Hepatocyte (in vitro differentiated cells): ENCODE results near the gene CARD11. TPM values are rescaled to one million over a fixed set of nuclear protein-coding genes. Genes with fewer than 3 reads are reported as not detected.

Experiments
- DNase-seq: peaks from one replicate; pipeline ENCODE4 v3.0.0-alpha.2; 2016; ENCODE audit warnings: low spot score
- H2AFZ ChIP-seq: fragments of 200-600 bp; sonication (generic); 2 replicates; pipeline ENCODE4 v1.6.0; 2016; ENCODE audit warnings: antibody characterized with exemption, mild to moderate bottlenecking
- H3K27ac ChIP-seq: fragments of 200-600 bp; sonication (generic); 2 replicates; pipeline ENCODE4 v1.5.1; 2016; ENCODE audit warnings: mild to moderate bottlenecking
- H3K27me3 ChIP-seq: fragments of 200-600 bp; sonication (generic); 2 replicates; pipeline ENCODE4 v1.6.1; 2016
- H3K36me3 ChIP-seq: fragments of 200-600 bp; sonication (generic); replicated peaks from 2 replicates; pipeline ENCODE4 v1.5.1; 2016; ENCODE audit warnings: low read depth; ENCODE audit not compliant: insufficient read depth
- H3K4me1 ChIP-seq: fragments of 200-600 bp; sonication (generic); 2 replicates; pipeline ENCODE4 v1.5.1; 2016; ENCODE audit warnings: mild to moderate bottlenecking, moderate library complexity; ENCODE audit not compliant: insufficient read depth
- H3K4me2 ChIP-seq: fragments of 200-600 bp; sonication (generic); 2 replicates; pipeline ENCODE4 v1.6.0; 2016
- H3K4me3 ChIP-seq: fragments of 200-600 bp; sonication (generic); 2 replicates; pipeline ENCODE4 v1.5.1; 2016; ENCODE audit warnings: mild to moderate bottlenecking
- H3K79me2 ChIP-seq: fragments of 200-600 bp; sonication (generic); 2 replicates; pipeline ENCODE4 v1.6.0; 2017; ENCODE audit warnings: mild to moderate bottlenecking
- H3K9me2 ChIP-seq: fragments of 200-600 bp; sonication (generic); replicated peaks from 2 replicates; pipeline ENCODE4 v1.6.0; 2017; ENCODE audit warnings: mild to moderate bottlenecking; ENCODE audit not compliant: insufficient read depth
- H3K9me3 ChIP-seq: fragments of 200-600 bp; sonication (generic); 2 replicates; pipeline ENCODE4 v1.5.1; 2016; ENCODE audit warnings: low read depth, mild to moderate bottlenecking
- H4K20me1 ChIP-seq: fragments of 200-600 bp; sonication (generic); 2 replicates; pipeline ENCODE4 v1.6.0; 2016; ENCODE audit warnings: mild to moderate bottlenecking; ENCODE audit not compliant: insufficient read depth, poor library complexity, severe bottlenecking
- EZH2 ChIP-seq: fragments of 200-600 bp; sonication (generic); IDR thresholded peaks from 2 replicates; pipeline ENCODE4 v1.6.1; 2016; ENCODE audit warnings: antibody characterized with exemption, mild to moderate bottlenecking, borderline replicate concordance
- EZH2phosphoT487 ChIP-seq: fragments of 200-600 bp; sonication (generic); IDR thresholded peaks from one replicate; pipeline ENCODE4 v1.6.1; 2018; ENCODE audit warnings: antibody characterized with exemption, mild to moderate bottlenecking, low read depth, moderate library complexity; ENCODE audit not compliant: unreplicated experiment, severe bottlenecking
- WGBS: methylation state at CpG from one replicate; pipeline ENCODE4 v1.1.6; 2016; ENCODE audit warnings: low lambda C conversion rate; ENCODE audit errors: missing lambda C conversion rate; 5-methylcytosine and 5-hydroxymethylcytosine counted together
- polyA plus RNA-seq: library from polyadenylated mRNA; unstranded; fragments of >200 nt; fragmentation: Nextera tagmentation; extraction: Ambion mirVana; gene quantifications from 2 replicates; pipeline ENCODE4 v1.2.1, GENCODE V29; 2016
- total RNA-seq: library from RNA; depleted of rRNA; stranded (reverse); fragments of >200 nt; gene quantifications from 2 replicates; pipeline ENCODE4 v1.2.3, GENCODE V29; 2014
- TF ChIP-seq, protein P1 (sequence below): fragments of 200-600 bp; sonication (generic); IDR thresholded peaks from 2 replicates; pipeline ENCODE4 v1.5.1; 2016; ENCODE audit warnings: antibody characterized with exemption, mild to moderate bottlenecking; ENCODE audit not compliant: poor library complexity

CARD11 gene
- total and polyA plus RNA-seq, 2 experiments from 2014 or later, result 9.6 to 10.9 TPM

DNA sequence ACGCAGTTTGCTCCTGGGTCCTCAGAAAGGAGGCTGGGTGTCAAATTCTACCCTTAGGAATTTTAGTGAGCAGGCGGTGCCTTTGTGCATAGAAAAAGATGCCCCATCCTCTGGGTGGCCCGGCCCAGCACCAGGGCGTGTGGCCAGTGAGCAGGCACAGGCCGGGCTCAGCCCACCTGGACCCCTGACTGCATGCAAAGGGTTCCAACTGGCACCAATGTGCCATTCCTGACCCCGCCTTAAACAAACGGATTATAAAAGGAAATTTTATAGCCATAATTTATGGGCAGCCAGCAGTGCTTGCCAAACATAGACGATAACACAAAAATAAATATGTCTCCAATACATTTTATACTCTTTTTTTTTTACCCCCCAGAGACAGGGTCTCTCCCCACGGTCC, 159.5 kb downstream of the CARD11 start:
- 76% methylated on average over 9 of the region's 9 CpGs for WGBS
- Histone ChIP-seq H3K9me3 (no peaks in the 10 kb centered on the region), H3K79me2 (no peaks in the 10 kb centered on the region), H3K27me3 (no peaks in the 10 kb centered on the region), H3K4me2 (no peak overlapping the region), H3K4me1 (no peaks in the 10 kb centered on the region), H3K4me3 (no peak overlapping the region), H3K9me2 (no peaks in the 10 kb centered on the region), H4K20me1 (no peaks in the 10 kb centered on the region), H2AFZ (no peak overlapping the region), H3K36me3 (no peaks in the 10 kb centered on the region), H3K27ac (no peak overlapping the region)
- DNase-seq, result no peak
- TF ChIP-seq EZH2phosphoT487 (no peak), EZH2 (no peak)
- TF ChIP-seq, protein P1, sequence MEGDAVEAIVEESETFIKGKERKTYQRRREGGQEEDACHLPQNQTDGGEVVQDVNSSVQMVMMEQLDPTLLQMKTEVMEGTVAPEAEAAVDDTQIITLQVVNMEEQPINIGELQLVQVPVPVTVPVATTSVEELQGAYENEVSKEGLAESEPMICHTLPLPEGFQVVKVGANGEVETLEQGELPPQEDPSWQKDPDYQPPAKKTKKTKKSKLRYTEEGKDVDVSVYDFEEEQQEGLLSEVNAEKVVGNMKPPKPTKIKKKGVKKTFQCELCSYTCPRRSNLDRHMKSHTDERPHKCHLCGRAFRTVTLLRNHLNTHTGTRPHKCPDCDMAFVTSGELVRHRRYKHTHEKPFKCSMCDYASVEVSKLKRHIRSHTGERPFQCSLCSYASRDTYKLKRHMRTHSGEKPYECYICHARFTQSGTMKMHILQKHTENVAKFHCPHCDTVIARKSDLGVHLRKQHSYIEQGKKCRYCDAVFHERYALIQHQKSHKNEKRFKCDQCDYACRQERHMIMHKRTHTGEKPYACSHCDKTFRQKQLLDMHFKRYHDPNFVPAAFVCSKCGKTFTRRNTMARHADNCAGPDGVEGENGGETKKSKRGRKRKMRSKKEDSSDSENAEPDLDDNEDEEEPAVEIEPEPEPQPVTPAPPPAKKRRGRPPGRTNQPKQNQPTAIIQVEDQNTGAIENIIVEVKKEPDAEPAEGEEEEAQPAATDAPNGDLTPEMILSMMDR, result no peak

DNA sequence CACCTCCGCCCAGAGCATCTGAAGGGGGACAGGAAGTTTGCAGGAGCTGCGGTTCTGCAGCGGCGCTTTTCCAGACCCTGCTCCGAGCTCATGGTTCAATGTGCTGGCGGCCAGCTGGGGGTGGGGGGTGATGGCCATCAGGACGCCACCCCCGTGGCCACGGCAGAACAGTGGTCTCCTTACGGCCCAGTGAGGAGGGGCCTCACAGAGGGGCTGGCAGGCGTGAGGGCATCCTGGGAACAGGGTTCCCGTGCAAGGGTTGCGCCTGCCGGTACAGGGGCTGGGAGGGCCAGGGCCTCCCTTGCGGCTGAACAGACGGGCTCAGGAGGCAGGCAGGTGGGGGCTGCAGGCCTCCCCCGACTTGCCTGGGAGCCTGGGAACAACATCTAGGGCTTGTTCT, 160.6 kb downstream of the CARD11 start:
- Histone ChIP-seq H3K4me3 (no peak overlapping the region), H3K36me3 (no peaks in the 10 kb centered on the region), H2AFZ (no peak overlapping the region), H4K20me1 (no peaks in the 10 kb centered on the region), H3K4me1 (no peaks in the 10 kb centered on the region), H3K4me2 (no peak overlapping the region), H3K9me2 (no peaks in the 10 kb centered on the region), H3K27me3 (no peaks in the 10 kb centered on the region), H3K9me3 (no peaks in the 10 kb centered on the region), H3K27ac (no peak overlapping the region), H3K79me2 (no peaks in the 10 kb centered on the region)
- DNase-seq, result no peak
- WGBS, result 91% methylated on average over 14 of the region's 17 CpGs
- TF ChIP-seq, protein P1, result no peak
- no peak for TF ChIP-seq EZH2
- TF ChIP-seq EZH2phosphoT487, result no peak

DNA sequence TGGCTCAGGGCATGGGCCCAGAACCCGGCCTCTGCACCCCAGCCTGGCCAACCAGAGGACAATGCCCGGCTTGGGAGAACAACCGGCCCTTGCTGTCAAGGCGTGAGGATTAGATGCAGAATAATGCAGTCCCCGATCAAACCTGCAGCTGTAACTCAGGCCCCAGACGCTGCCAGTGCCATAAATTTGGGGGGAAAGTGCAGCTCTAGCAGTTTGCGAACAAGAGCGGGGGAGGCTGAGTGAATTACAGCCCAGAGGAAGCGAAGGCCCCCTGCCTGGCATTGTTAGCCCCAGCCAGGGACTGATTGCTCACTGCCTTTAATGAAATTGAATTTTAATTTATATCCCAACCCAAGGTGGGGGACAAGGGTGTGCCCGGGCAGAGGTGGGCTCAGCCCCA, 161.6 kb downstream of the CARD11 start:
- Histone ChIP-seq H3K4me1 (no peaks in the 10 kb centered on the region), H3K36me3 (no peaks in the 10 kb centered on the region), H3K79me2 (no peaks in the 10 kb centered on the region), H3K4me2 (no peak overlapping the region), H3K27ac (no peak overlapping the region), H3K27me3 (no peaks in the 10 kb centered on the region), H3K9me3 (no peaks in the 10 kb centered on the region), H3K4me3 (no peak overlapping the region), H3K9me2 (no peaks in the 10 kb centered on the region), H4K20me1 (no peaks in the 10 kb centered on the region), H2AFZ (no peak overlapping the region)
- TF ChIP-seq, protein P1, result no peak
- TF ChIP-seq EZH2, result no peak
- TF ChIP-seq EZH2phosphoT487, result no peak
- DNase-seq, result no peak
- WGBS, result 84% methylated on average over 10 of the region's 10 CpGs

DNA sequence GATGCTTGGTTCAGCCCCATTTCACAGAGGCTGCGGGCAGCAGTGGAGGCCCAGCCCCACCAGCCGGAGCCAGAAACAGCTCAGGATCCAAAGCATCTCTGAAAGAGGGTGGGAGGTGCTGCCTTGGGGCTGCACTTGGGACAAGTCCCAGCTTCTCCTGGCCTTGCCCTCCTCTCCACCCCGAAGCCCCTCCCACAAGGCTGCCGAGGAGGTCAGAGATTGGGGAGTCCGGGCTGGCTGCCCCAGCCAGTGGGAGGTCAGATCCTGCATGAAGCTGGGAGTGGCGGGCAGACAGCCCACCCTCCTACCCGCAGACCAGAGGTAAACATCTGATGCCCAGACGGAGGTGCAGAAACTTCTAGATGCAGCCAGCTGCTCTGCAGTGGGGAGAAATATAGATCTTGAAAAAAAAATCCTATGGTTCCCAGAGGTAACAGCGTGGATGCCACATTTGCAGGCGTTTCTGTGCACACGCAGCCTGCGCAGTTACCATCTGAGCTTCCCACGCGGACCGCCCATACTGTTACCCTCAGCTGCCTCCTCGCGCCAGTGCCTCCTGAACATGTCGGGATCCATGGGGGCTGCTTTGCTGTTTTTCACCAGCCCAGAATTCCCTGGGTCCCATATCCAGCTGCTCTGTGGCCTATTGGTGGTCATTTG, 162.7 kb downstream of the CARD11 start:
- DNase-seq, result no peak
- H3K4me3 ChIP-seq, result no peak overlapping the region
- H3K4me2 ChIP-seq, result no peak overlapping the region
- H3K36me3 ChIP-seq, result no peaks in the 10 kb centered on the region
- H2AFZ ChIP-seq, result no peak overlapping the region
- TF ChIP-seq, protein P1, result no peak
- no peak for TF ChIP-seq EZH2phosphoT487
- no peak for TF ChIP-seq EZH2
- no peaks in the 10 kb centered on the region for H3K27me3 ChIP-seq
- H3K4me1 ChIP-seq, result no peaks in the 10 kb centered on the region
- no peaks in the 10 kb centered on the region for H3K9me2 ChIP-seq
- H3K79me2 ChIP-seq, result no peaks in the 10 kb centered on the region
- WGBS, result 69% methylated on average over 18 of the region's 18 CpGs
- no peaks in the 10 kb centered on the region for H4K20me1 ChIP-seq
- no peak overlapping the region for H3K27ac ChIP-seq
- no peaks in the 10 kb centered on the region for H3K9me3 ChIP-seq
